Stimulated activated CD4-positive, alpha-beta T cell treated with anti-CD3 and anti-CD28 coated beads, Interleukin-12 subunit alpha, Interleukin-12 subunit beta, amount 100 ng/mL, for 4 hours (primary cell): ENCODE results near the gene ARHGAP21.
"Not testable (repeated sequence)": the region's sequence is repeated elsewhere in the genome, so short reads cannot be mapped to it uniquely, and the experiment has no call there.

Experiments used
- DNase-seq: peaks from one replicate; pipeline ENCODE4 v3.0.0-alpha.2; 2020

Gene ARHGAP21

DNA sequence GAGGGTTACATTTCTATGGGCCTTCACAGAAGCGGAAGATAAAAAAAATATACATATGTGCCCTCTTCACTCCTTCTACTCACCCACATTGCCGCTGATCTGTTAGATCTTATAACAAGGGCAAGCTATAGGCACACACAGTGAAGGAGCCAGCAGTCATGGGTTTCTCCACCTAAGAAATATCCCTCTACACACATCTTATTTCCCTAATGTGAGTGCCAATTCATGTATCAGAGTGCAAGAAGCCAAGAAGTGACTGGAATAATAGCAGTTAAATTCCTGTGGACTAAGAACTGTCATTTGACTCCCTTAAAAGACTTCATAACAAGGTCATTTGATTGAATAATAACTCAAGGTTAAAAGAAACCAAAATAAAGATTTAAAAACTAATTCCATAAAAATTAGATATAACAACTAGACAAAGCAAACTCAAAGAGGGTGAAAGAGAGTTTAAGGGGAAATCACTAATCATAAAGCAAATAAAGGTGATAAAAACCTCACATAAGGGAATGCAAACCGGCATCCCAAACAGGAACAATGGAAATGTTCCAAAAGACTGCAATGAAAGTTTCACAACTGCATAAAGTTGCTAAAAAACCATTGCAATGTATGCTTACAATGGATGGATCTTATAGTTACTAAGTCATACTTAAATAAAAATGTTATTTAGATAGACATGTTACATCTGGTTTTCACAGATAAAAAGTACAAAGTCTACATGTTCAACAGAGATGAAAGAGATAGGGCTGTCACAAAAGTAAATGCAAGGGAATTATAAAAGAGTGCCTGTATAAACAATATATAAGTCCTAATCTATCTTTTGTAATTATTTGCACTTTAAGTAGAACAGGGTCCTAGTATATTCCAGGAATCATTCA lies 42.8 kb downstream of the ARHGAP21 start:
- DNase-seq, result no peak

DNA sequence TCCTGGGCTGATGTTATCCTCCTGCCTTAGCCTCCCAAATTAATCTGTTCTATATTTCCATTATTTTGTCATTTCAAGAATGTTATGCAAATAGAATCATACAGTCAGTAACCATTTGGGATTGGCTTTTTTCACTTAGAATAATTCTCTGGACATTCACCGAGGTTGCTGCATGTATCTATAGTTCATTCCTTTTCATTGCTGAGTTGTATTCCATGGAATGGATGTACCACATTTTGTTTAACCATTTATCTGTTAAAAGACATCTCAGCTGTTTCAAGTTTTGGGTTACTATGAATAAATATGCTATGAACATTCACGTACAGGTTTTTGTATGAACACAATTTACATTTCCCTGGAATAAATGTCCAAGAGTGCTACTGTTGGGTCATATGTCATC lies 44.9 kb downstream of the ARHGAP21 start:
- DNase-seq, result no peak

DNA sequence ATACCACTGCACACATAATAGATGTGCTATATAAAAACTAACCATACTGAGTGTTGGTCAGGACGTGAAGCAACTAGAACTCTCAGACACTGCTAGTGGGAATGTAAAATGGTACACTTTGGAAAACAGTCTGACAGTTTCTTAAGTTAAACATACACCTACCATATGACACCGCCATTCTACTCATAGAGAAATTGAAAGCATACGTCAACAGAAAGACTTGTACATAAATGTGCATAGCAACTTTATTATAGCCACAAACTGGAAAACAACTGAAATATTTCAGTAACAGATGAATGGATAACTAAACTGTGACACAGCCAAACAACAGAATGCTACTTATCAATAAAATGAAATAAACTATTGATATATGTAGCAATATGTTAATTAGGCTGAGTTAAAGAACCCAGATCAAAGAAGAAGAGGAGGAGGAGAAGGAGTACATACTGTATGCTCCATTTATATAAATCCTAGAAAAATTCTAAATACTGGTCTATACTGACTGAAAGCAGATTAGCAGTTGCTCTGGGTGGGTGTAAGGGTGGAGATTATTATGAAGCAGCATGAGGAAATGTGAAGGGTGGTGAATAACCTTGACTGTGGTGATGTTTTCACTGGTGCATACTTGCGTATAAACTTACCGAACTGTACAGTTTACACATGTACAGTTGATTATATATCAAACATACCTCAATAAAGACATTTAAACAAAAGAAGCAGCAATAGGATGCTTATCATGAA lies 48.6 kb downstream of the ARHGAP21 start:
- DNase-seq, result no peak

DNA sequence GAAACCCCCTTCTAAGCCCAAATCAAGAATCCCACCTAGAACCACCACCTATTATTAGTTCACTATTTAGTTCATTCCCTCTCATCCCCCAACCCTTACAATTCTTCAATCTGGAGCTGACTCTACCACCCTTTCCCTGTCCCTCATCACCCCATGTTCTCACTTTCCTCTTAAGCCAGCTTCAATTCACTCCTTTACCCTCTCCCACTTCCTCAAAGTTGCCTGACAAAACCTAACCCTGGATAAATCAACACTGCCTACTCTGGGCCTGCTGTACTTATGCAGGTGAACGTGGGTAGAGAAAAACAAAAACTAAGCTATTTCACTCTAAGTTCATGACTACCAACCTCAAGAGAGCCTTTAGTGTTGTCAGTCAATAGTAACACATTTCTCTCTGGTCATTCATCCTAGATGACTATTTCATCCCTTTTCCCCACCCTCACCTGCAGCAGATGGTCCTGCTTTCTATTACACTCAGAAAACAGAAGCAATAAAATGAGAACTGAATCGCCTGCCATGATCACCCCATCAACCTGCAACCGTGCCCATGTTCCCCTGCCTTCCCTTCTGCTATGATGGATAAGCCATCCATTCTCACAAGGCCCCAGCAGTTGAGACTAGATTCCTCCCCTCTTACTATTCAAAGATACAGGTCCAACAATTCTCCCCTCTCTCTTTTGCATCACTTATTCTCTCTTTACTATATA lies 52.6 kb downstream of the ARHGAP21 start:
- DNase-seq, result no peak

DNA sequence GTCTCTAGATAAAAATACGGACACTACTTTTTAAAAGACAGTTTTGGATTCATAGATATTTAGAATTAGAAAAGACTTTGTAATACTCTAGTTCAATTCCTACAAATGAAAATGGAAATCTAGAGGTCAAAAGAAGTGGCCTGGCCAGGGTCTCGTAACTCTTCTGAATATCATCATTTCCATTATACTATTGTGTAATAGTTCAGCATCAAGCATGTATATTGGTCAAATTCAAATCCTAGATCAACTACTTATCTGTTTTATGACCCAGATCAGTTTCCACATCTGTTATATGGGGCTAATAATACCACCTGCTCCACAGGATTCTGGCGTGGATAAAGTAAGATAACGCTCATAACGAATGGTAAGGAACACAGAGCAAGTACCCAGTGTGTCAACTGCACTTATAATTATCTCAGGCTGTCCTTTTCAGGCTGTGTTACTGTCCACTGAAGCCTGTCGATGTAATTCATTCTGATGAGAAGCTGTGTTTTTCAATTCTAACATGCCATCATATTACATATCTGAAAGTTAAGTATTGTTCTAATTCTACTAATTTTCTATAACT lies 54.3 kb downstream of the ARHGAP21 start:
- no peak for DNase-seq

DNA sequence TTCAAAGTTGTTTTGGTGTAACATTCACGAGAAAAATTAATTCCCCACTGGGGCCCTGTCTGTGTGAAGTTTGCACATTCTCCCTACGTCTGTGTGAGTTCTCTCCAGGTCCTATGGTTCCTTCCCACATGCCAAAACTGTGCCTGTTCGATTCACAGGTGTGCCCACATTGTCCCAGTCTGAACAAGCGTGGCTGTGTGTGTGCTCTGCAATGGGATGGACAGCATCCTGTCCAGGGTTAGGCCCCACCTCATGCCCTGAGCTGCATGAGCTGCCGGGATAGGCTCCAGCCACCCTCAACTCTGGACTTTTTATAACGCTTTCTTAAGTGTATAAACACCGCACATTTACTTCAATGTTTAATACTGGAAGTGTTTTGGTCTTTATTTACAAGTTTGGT lies 55.4 kb downstream of the ARHGAP21 start:
- no peak for DNase-seq

DNA sequence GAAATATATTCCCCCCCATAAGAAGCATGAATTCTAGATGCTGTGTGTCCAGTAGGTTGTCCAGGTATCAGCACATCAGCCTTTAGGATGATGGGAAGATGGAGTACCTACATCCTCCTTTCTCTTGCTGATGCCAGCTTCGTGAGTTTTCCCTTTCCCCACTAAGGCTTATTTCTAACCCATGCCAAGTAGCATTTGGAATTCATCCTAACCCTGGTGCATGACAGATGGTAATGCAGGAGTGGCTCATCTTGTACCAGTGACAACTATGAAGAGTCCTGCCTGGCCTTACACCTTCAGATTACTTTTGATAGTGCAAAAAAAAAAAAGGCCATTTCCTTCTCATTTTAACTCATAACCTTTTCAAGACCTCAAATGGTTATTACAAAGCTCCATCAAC lies 58.7 kb downstream of the ARHGAP21 start:
- DNase-seq, result no peak

DNA sequence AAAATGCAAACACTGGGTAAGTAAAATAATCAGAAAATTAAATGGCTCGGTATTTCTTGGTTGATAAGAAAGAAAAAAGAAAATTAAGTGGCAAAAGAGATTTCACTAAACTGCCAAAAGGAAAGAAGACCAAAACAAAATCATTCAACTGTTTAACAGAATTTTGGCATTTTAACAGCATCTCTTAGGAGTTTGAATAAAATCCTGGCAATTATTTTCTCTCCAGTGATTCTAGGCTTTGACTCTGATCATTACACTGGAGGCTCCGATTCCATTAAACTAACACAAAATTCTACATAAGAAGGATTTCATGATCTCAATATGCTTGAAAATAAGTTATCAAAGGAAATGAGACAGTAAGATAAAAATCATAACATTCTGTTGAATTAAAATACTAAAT lies 62.3 kb downstream of the ARHGAP21 start:
- no peak for DNase-seq

DNA sequence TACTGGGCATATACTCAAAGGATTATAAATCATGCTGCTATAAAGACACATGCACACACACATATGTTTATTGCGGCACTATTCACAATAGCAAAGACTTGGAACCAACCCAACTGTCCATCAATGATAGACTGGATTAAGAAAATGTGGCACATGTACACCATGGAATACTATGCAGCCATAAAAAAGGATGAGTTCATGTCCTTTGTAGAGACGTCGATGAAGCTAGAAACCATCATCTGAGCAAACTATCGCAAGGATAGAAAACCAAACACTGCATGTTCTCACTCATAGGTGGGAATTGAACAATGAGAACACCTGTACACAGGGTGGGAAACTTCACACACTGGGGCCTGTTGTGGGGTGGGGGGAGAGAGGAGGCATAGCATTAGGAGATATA lies 65.4 kb downstream of the ARHGAP21 start:
- not testable (repeated sequence) for DNase-seq

DNA sequence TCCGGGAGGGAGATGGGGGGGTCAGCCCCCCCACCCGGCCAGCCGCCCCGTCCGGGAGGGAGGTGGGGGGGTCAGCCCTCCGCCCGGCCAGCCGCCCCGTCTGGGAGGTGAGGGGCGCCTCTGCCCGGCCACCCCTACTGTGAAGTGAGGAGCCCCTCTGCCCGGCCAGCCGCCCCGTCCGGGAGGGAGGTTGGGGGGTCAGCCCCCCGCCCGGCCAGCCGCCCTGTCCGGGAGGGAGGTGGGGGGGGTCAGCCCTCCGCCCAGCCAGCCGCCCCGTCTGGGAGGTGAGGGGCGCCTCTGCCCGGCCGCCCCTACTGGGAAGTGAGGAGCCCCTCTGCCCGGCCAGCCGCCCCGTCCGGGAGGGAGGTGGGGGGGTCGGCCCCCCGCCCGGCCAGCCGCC lies 67.4 kb downstream of the ARHGAP21 start:
- DNase-seq, result not testable (repeated sequence)

DNA sequence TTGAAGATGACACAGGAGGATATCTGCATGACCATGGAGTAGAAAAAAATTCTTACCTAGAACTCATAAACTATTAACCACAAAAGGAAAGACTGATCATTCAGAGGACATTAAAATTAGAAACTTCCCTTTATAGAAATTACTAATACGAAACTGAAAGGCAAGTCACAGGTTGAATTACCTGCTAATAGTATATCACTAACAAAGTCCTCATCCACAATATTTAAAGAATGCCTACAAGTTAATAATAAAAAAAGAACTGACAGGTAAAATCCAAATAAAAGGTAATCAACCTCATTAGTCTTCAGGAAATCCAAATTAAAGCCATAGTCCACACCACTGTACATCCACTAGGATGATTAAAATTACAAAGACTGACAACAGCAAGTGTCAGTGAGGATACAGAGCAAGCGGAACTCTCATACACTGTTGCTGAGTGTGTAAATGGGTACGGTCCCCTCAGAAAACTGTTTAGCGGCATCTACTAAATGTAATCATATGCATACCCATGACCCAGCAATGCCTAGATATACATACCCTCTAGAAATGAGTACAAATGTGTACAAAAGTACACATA lies 71.2 kb downstream of the ARHGAP21 start:
- DNase-seq, result no peak

DNA sequence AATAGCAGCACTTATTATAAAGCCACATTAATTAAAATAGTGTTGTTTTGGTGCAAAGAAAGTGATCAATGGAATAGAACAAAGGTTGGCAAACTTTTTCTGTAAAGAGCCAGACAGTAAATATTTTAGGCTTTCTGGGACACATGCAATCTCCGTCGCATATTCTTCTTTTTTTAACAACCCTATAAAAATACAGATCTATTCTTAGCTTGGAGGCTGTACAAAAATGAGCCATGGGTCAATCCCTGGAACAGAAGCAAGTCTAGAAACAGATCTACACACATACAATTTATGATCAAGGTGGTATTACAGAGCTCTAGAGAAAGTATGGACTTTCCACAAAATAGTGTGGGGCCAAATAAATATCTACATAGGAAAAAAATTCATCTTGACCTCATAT lies 71.8 kb downstream of the ARHGAP21 start:
- no peak for DNase-seq

DNA sequence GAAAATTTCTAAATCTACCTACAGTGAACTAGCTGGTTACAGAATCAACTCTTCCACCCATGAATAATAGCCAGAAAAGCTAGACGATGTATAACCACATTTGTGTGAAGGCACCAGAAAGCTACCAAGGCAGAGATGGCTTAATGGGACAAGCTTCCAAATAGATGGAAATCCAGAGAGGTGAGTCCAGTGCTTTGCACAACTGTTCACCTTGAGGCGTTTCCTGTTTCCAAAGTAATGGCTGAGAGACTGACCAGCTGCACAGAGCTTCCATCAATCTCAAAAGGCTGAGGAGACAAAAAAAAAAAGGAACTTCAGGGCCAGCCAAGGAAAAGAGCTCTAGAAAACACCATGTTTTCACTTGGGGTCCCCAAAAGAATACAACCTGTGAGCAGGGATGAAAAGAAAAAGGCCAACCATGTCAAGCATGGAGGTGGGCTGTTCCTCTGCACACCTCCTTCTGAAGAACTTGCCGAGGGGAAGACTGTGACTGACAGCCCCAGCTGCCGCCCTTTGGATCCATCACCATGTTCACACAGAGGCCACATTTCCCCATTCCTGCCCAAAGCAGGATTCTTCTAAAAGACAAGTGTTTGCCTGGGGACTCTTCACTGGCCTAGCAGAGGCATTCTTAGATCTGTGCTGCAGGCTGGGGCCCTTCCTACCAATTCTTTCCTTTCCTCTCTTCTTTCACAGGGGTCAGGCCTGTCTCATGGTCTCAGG lies 72.9 kb downstream of the ARHGAP21 start:
- no peak for DNase-seq

DNA sequence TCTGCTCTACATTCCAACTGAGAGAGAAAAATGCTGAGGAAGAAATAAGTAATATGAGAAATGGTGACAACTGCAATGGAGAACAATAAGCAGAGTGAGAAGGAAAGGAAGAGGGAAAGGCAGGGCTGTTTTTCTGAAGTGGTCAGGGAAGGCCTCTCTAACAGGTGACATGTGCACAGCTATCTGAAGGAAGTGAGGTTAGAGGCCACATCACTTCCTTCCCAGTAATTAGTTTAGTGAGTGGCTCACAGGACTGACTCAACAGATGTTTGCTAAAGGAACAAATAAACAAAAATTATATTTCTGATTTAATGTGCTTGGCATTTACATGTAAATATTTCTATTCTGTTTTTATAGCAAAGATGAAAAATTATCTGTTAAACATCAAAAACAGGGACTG lies 77.9 kb downstream of the ARHGAP21 start:
- no peak for DNase-seq

DNA sequence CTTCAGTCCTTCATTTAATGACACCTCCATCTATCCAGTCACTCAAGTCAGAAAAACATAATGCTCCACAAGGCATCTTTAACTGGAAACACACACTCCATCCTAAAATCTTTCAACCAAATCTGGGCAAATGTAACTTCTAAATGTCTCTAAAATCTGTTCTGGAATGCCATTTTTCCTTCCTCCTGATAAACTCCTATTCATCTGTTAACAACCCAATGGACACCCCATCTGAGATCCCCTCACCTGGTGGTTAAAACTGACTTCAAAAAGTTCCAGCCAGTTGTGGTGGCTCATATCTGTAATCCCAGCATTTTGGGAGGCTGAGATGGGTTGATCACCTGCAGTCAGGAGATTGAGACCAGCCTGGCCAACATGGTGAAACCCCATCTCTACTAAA lies 78.7 kb downstream of the ARHGAP21 start:
- no peak for DNase-seq

DNA sequence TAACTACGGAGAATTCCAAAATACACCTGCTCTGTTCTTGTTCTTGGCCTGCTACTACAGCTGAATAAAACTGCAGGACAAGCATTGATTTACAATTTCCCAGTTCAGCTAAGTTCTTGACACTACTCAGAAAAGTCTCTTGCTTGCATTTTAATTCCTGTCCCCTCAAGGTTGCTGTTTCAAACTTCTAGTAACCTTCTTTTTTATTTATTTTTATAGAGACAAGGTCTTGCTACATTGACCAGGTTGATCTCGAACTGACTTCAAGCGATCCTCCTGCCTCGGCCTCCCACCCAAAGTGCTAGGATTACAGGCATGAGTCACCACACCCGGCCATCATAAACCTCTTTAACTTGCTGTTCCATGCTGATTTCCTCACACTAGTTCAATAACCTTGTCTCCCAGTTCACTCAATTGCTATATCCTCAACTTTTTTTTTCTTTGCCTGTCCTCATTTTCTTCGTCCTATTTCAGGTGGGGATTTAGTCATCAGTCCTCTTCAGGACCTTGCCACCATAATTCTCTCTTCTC lies 79.9 kb downstream of the ARHGAP21 start:
- no peak for DNase-seq

DNA sequence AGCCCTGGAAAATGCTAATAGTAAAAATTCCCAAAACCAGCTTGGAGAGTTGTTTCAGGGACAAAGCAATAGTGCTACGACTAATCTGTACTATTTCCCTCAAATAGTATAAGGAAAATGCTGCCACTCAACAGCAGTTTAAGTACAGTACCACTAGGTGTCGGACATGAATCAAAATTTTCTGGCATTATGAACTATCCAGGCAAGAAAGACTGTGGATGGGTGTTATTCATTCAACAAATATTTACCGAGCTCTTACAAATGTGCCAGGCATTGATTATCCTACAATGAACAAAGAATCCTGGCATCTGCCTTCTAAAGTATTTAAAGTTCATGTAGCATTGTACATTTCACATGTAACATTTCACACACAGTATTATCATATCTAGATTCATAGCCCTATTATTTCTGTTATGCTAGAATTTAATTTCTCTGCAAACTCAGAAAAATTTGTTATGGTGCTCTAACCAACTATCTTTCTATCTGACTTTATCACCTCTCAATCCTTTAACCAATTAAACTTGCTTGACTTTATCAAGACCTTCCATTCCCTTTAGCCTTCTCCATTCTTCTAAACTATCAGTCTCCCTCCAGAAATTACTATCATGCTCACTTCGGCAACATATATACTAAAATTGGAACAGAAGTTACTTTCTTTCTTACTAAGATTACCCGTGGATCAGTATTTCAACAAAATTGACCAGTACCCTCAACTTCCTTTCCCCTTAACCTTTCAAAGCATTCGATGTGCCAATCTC lies 80.6 kb downstream of the ARHGAP21 start:
- no peak for DNase-seq

DNA sequence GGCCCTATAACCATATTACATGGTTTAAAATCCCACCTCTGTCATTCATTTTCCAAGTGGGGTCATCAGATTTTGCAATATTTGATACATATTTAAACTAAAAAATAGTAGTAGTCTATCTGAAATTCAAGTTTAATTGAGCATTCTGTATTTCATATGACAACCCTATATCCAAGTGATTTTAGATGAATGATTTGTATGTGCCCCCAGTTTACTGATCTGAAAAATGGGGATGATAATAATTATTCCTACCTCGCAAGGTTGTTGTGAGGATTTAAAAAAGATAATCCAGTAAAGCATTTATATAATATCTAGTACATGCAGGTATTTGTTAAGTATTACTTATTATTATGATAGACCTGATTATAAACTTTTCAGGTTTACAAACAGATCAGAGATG lies 84.6 kb downstream of the ARHGAP21 start:
- no peak for DNase-seq

DNA sequence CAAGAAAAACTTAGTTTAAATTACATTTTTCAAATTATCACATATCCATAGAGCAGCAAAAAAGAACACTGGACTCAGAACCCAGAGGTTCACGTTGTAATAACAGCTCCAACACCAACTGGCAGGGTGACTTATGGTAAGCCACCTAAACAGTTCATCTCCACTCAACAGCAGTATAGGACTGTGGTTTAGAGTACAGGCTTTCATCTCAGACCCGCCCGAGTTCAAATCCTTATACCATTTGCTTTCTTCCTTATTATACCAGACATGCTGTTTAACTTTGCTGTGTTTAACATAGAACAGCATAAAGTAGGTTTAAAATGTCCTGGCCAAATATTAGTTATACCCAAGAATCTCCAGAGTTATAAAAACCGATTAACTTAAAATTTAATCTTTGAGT lies 97.9 kb downstream of the ARHGAP21 start:
- no peak for DNase-seq

DNA sequence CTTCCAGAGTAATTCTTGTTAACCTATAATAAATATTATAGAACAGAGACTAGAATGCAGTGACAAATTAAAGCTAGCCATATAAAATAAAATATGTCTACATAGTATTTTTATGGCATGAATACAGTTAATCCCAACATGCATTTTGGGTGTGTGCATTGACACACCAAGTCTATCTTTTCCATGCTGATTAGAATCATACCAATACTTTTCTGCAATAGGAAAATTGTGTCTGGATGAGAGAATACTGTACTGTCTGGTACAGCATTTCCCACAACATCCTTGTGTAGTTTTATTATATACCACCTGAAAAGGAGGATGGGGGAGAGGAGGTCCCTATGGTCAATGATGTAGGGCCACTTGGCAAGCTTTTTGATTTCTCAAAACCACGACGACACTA lies 100.3 kb downstream of the ARHGAP21 start:
- no peak for DNase-seq

DNA sequence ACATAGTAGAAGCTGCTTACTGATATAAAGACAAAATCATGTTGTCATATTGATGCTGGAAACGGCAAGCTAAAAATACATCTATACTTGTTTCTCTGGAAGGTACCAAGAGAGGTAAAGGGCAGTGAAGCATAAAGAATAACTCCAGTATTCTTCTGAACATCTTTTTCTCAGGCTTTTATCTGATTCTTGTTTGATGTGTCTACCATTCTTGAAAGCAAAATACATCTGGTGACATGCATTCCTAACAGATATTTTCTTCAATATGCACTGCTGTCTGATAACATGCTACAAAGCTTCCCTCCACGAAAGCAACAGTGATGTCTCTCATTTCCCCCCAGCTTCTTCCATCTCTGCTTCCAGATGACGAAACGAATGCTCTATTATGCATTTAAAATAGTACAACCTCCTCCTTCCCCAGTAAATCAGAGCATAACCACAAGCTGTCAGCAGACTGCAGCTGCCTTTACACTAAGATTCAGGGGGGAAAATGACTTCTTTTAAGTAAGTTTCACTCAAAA lies 100.8 kb downstream of the ARHGAP21 start:
- no peak for DNase-seq
